Epithelial cell of esophagus (primary cell): Measurements from ENCODE around the gene PLRG1.

ENCODE experiments used
- DNase-seq: peaks from one replicate; pipeline ENCODE4 v3.0.0; 2010; ENCODE audit warnings: low read depth
- H3K4me3 ChIP-seq: 2 replicates; pipeline ENCODE4 v1.5.1; 2011; ENCODE audit warnings: mild to moderate bottlenecking, low read length, control low read depth
- TF ChIP-seq, protein P1 (sequence below): IDR thresholded peaks from 2 replicates; pipeline ENCODE4 v1.5.1; 2011; ENCODE audit warnings: low read depth, mild to moderate bottlenecking, low read length, control low read depth, inconsistent platforms; ENCODE audit not compliant: insufficient read depth; ENCODE audit errors: missing control alignments

PLRG1 gene

DNA sequence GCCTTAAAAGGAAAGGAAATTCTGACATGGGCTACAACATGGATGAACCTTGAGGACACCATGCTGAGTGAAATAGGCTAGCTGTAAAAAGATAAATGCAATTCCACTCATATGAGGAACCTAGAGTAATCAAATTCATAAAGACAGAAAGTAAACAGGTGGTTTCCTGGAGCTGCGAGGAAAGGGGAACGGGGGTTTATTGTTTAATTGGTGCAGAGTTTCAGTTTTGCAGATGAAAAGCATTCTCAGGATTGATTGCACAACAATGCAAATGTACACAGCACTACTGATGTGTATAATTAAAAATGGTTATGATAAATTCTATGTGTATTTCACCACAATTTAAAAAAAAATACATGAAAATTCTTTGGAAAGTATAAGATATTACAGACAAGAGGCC lies 24.0 kb downstream of the PLRG1 start:
- TF ChIP-seq, protein P1, sequence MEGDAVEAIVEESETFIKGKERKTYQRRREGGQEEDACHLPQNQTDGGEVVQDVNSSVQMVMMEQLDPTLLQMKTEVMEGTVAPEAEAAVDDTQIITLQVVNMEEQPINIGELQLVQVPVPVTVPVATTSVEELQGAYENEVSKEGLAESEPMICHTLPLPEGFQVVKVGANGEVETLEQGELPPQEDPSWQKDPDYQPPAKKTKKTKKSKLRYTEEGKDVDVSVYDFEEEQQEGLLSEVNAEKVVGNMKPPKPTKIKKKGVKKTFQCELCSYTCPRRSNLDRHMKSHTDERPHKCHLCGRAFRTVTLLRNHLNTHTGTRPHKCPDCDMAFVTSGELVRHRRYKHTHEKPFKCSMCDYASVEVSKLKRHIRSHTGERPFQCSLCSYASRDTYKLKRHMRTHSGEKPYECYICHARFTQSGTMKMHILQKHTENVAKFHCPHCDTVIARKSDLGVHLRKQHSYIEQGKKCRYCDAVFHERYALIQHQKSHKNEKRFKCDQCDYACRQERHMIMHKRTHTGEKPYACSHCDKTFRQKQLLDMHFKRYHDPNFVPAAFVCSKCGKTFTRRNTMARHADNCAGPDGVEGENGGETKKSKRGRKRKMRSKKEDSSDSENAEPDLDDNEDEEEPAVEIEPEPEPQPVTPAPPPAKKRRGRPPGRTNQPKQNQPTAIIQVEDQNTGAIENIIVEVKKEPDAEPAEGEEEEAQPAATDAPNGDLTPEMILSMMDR, result no peak
- H3K4me3 ChIP-seq, result no peak overlapping the region
- no peak for DNase-seq

DNA sequence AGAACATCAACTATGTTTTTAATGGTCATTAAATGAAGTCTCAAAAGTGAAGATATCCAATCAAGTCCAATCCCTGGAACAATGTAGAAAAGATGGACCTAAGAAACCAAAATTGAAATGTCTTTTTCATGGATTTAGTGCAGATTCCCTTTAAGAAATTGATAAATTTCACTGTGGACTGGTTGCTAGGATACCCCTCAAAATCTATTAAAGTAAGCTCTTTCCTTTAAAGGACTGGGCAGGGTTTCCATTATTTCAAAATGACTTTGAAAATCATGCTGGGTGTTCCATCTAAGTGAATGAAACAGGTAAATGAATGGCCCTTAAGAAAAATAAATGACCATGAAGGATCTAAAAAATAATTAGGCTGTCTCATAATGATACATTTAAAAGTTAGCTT lies 28.6 kb downstream of the PLRG1 start:
- no peak for DNase-seq
- TF ChIP-seq, protein P1, result no peak
- H3K4me3 ChIP-seq, result no peak overlapping the region

DNA sequence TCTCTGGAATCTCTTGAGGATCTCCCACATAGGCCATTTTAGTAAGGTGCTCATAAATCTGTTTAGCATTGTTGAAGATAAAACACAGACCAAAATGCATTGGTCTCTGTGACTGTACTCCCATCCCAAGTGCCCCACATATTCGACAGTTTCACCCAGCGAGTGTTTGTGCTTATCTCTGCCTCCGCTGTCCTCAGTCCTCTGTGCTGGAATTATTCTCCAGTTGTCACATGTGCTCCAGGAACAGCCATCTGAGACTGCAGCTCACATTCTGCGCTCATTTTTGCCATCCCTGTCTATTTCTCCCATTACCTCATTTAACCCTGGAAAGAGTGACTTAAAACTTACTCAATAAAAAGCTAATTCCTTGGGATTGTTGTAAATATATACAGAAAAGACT lies 31.0 kb downstream of the PLRG1 start:
- DNase-seq, result no peak
- no peak overlapping the region for H3K4me3 ChIP-seq
- TF ChIP-seq, protein P1, result no peak

DNA sequence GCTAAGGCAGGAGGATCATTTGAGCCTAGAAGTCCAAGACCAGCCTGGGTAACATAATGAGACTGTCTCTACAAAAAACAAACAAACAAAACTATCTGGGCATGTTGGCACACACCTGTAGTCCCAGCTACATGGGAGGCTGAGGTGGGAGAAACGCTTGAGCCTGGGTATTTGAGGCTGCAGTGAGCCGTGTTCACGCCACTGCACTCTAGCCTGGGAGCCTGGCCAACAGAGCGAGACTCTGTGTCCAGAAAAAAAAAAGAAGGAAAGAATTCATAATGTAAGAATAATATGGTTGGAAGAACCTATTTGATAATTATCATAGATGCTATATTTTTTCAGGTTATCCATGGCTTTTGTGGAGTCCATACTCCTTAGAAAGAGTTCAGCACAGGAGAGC lies 32.6 kb downstream of the PLRG1 start:
- H3K4me3 ChIP-seq, result no peak overlapping the region
- TF ChIP-seq, protein P1, result no peak
- DNase-seq, result no peak

DNA sequence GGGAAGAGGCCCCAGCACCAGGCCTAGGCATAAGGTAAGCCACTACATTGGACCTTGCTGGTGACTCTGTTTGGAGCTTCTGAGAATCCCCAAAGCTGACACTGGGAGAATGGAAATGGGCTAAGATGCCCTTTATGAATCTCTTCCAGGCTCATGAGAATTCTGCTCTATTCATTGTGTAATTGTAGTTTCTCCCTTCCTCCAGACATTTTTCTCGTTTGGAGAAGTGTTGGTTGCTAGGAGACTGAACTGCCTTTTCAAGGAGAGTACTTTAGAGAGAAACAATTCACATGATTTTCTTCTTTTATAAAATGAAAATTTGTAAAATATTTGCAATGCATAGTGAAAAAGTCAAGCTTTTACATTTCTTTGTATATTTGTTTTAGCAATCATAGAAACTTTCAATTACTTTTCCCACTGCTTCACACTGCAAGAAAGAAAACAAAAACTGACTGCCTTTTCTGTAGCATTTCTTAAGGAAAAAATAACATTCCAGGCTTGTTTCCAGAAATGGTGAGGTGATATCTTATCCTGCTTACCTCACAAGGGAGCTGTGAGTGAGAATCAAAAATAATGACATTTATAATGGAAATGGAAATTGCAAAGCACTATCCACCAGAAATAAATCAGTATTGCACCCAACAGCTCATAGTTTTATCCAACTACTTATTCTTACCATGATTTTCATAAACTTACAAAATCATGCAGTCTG lies 33.7 kb downstream of the PLRG1 start:
- TF ChIP-seq, protein P1, result no peak
- H3K4me3 ChIP-seq, result no peak overlapping the region
- no peak for DNase-seq

DNA sequence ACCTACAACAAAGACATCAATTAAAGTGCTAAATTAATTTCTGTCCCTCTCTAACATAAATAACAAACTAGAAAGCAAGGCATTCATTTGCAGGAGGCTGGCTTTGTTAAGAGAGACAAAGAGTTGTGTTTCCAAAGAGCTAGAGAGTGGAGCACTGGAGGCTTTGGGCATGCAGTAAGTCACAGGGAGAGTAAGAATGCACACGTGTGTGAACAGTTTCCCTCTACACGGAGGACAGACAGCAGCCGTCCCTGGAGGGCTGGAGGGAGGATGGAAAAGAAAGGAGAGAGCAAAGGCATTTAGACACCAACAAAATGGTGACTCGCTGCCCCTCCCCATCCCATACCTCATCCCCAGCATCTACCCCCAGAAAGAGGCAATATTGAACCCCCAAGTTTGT lies 38.2 kb downstream of the PLRG1 start:
- no peak overlapping the region for H3K4me3 ChIP-seq
- DNase-seq, result no peak
- TF ChIP-seq, protein P1, result no peak

DNA sequence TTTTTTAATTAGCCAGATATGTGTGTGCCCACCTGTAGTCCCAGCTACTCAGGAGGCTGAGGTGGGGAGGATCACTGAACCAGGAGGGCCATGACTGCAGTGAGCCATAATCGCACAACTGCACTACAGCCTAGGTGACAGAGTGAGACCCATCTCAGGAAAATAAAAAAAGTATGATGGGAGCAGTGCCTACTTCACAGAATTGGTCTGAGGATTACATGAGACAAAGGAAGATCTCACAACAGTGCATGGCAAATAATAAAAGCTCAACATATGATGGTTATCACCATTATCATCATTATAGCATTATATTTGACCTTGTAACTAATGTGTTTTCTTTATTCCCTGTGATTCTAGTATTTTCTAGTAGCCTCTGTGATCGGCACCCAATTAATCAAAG lies 38.7 kb downstream of the PLRG1 start:
- no peak for DNase-seq
- TF ChIP-seq, protein P1, result no peak
- no peak overlapping the region for H3K4me3 ChIP-seq
